ENCODE measurements around the gene MCAM.

MCAM gene

DNA sequence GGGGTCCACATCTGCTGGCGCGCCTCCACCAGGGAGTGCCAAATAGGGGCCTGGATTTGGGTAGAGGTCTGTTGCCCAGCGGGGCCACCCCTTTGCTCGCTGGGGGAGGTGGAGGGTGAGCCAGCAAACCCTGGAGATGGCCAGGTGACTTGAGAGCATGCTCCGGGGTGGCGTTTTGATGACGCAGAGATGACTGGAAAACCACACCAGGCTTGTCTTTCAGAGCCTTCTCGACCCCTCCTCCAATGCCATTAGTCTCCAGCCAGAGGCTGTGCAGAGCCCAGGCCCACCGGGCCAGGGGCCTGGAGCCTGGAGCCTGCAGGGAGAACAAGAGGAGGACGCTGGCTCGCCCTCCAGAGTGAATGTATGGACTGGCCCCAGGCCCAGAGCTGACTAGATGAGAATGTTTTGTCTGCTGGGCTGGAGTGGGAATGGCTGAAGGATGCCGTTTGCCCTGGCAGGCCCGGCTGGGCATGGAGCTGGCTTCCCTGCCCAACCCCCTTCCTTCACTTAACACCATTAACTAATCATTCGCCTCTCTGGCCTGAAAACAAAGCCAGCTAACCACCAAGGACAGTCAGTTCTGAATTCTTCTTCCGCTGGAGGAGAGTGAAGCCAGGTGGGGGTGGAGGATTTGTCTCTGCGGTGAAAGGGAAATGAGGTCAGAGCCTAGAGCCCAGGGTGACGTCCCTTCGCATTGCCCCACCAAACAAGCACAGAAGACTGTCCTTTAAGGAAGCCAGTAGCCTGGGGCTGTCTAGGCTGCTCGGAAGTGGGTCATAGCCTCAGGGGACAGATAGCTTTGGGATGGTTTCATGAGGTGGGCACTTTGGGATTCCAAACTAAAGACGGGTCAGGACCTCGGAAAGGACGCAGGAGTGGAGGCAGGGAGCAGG lies 1.6 kb upstream of the MCAM start:
- Histone ChIP-seq H3K9ac (ENCODE audit: low read length) (no peak overlapping the region), H3K36me3 (replicated peaks; ENCODE audit: insufficient read depth, low read length) (no peaks in the 10 kb centered on the region), H3F3A (ENCODE audit: insufficient read depth, low read length) (peaks cover 7% of the 10 kb centered on the region; the same call in 1 of the 2 replicates), H3K9me3 (replicated peaks; ENCODE audit: insufficient read depth, low read length) (no peaks in the 10 kb centered on the region), H3K27ac (ENCODE audit: low read length) (no peak overlapping the region), H3K27me3 (replicated peaks; ENCODE audit: insufficient read depth, low read length) (peaks cover 37% of the 10 kb centered on the region), H3K4me3 (ENCODE audit: low read length) (no peak overlapping the region), H3K9me2 (replicated peaks; ENCODE audit: insufficient read depth, low read length) (no peaks in the 10 kb centered on the region), H2AFZ (ENCODE audit: low read length) (no peak overlapping the region), H3K4me1 (ENCODE audit: low read length) (peaks cover 21% of the 10 kb centered on the region), H3K4me2 (ENCODE audit: low read depth, low read length) (no peak overlapping the region), H3K79me2 (ENCODE audit: low read length) (no peaks in the 10 kb centered on the region), H4K20me1 (ENCODE audit: insufficient read depth, low read length) (no peaks in the 10 kb centered on the region)
- no peak for TF ChIP-seq EZH2 (optimal IDR thresholded peaks at IDR 0.05; ENCODE audit: low read depth, low read length)
- TF ChIP-seq, protein P1, sequence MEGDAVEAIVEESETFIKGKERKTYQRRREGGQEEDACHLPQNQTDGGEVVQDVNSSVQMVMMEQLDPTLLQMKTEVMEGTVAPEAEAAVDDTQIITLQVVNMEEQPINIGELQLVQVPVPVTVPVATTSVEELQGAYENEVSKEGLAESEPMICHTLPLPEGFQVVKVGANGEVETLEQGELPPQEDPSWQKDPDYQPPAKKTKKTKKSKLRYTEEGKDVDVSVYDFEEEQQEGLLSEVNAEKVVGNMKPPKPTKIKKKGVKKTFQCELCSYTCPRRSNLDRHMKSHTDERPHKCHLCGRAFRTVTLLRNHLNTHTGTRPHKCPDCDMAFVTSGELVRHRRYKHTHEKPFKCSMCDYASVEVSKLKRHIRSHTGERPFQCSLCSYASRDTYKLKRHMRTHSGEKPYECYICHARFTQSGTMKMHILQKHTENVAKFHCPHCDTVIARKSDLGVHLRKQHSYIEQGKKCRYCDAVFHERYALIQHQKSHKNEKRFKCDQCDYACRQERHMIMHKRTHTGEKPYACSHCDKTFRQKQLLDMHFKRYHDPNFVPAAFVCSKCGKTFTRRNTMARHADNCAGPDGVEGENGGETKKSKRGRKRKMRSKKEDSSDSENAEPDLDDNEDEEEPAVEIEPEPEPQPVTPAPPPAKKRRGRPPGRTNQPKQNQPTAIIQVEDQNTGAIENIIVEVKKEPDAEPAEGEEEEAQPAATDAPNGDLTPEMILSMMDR (IDR thresholded peaks at IDR 0.05; ENCODE audit: low read length): no peak
- TF ChIP-seq EZH2phosphoT487 (IDR thresholded peaks at IDR 0.05; ENCODE audit: low read length): no peak
- DNase-seq: no peak

DNA sequence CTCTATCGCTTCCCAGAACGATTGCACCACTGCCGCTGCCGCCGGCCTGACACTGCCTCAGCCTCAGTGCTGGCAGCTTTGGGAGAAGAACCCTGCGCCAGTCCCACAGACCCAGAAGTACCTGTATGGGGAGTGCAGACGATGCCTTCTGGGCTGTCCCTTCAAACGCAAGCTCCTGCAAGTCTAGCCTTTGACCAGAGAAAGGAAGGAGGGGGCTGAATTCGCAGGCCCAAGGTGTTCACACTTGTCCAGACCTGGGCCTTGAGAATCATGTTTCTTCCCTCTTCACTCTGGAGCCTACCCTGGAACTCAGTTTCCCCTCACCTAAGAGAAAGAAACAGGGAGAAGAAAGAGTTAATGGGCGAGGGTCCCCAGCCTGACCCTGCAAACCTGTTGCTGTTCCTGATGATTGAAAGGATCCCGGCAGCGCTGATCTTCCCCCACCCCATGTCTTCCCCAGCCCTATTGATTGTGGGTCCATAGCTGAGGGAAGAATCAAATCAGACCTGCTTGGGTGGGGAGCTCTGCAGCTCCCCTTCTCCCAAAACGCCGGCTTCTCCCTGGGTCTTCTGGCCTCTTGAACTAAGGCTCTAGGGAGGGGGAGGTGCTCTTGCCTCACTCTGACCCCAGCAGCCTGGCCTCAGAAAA lies 786 bp upstream of the MCAM start:
- TF ChIP-seq EZH2 (optimal IDR thresholded peaks at IDR 0.05; ENCODE audit: low read depth, low read length) (no peak), EZH2phosphoT487 (IDR thresholded peaks at IDR 0.05; ENCODE audit: low read length) (no peak)
- TF ChIP-seq, protein P1 (IDR thresholded peaks at IDR 0.05; ENCODE audit: low read length): no peak
- peaks cover 7% of the 10 kb centered on the region; the same call in 1 of the 2 replicates for H3F3A ChIP-seq (ENCODE audit: insufficient read depth, low read length)
- no peak overlapping the region for H3K27ac ChIP-seq (ENCODE audit: low read length)
- no peak for DNase-seq
- no peaks in the 10 kb centered on the region for H4K20me1 ChIP-seq (ENCODE audit: insufficient read depth, low read length)
- H3K4me1 ChIP-seq (ENCODE audit: low read length): peaks cover 21% of the 10 kb centered on the region
- no peak overlapping the region for H3K4me2 ChIP-seq (ENCODE audit: low read depth, low read length)
- H3K4me3 ChIP-seq (ENCODE audit: low read length): no peak overlapping the region
- H3K79me2 ChIP-seq (ENCODE audit: low read length): no peaks in the 10 kb centered on the region
- no peak overlapping the region for H3K9ac ChIP-seq (ENCODE audit: low read length)
- no peaks in the 10 kb centered on the region for H3K9me2 ChIP-seq (replicated peaks; ENCODE audit: insufficient read depth, low read length)
- no peak overlapping the region for H2AFZ ChIP-seq (ENCODE audit: low read length)
- H3K27me3 ChIP-seq (replicated peaks; ENCODE audit: insufficient read depth, low read length): peaks cover 37% of the 10 kb centered on the region
- H3K36me3 ChIP-seq (replicated peaks; ENCODE audit: insufficient read depth, low read length): no peaks in the 10 kb centered on the region
- no peaks in the 10 kb centered on the region for H3K9me3 ChIP-seq (replicated peaks; ENCODE audit: insufficient read depth, low read length)

DNA sequence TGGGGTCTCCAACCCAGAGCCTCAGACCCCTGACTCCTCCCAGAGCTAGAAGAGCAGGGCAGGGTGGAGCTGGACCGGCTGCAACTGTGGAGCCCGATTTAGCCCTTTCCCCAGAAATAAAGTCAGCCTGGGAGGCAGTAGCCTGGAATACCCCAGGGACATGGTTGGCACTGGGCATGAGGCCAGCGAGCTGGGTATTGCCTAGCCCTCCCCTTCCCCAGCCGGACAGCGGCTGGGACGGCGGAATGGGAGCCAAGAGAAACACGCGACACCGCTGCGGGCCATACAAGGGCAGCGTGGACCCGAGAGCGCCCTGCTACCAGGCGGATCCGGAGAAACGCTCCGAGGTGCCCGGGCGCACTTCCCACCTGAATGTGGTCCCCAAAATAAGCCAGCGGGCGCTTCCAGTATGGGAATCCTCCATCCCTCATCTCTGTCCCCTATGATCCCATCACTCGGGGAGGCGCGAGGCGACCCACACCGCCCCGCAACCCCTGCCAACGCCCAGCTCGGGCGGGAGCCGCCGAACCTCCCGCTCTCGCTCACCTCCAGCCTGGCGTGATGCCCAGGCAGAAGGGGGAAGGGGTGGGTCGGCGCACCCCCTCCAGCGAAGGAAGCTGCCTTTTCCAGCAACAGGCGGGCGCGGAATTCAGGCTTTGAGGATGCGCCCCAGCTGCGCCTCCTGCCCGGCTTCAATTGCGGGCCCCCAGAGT lies 758 bp downstream of the MCAM start:
- Histone ChIP-seq H2AFZ (ENCODE audit: low read length) (peak overlapping the region; percentile 93), H3K9ac (ENCODE audit: low read length) (peak overlapping the region; percentile 48; the same call in 1 of the 2 replicates), H3K9me3 (replicated peaks; ENCODE audit: insufficient read depth, low read length) (no peaks in the 10 kb centered on the region), H3K27ac (ENCODE audit: low read length) (no peak overlapping the region), H3K36me3 (replicated peaks; ENCODE audit: insufficient read depth, low read length) (no peaks in the 10 kb centered on the region), H3K27me3 (replicated peaks; ENCODE audit: insufficient read depth, low read length) (peaks cover 37% of the 10 kb centered on the region), H3F3A (ENCODE audit: insufficient read depth, low read length) (peaks cover 2% of the 10 kb centered on the region; the same call in 1 of the 2 replicates), H3K79me2 (ENCODE audit: low read length) (no peaks in the 10 kb centered on the region), H3K4me1 (ENCODE audit: low read length) (peaks cover 14% of the 10 kb centered on the region), H3K4me2 (ENCODE audit: low read depth, low read length) (peak overlapping the region; percentile 98), H3K4me3 (ENCODE audit: low read length) (peak overlapping the region; percentile 68), H4K20me1 (ENCODE audit: insufficient read depth, low read length) (no peaks in the 10 kb centered on the region), H3K9me2 (replicated peaks; ENCODE audit: insufficient read depth, low read length) (no peaks in the 10 kb centered on the region)
- peak; percentile 72; the same call in 1 of the 2 replicates for TF ChIP-seq EZH2phosphoT487 (IDR thresholded peaks at IDR 0.05; ENCODE audit: low read length)
- TF ChIP-seq, protein P1 (IDR thresholded peaks at IDR 0.05; ENCODE audit: low read length): no peak
- no peak for DNase-seq

Measured in MM.1S (cell line).